ENCODE data around the gene TNFRSF11A.

TNFRSF11A gene

DNA sequence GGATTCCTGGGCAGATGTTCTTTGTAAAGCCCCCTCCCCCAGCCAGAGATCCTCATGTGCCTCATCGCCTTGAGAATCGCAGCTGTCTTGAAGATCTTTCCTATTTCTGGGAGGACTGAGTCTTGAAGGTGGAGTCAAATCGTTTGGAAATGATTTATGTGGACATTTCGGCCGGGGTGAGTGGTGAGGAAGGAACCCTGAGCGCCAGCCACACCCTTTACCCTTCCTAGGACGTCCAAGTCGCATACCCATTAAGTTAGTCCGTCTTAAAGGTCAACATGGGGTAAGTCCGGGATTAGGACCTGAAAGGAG, 112.9 kb downstream of the TNFRSF11A start:
- H3K4me3 Mint-ChIP-seq, result no peak overlapping the region
- peaks cover 0 to 12% of the 10 kb centered on the region in 2 donors for H3K4me1 Mint-ChIP-seq
- ATAC-seq (replicated peaks) (no peak), DNase-seq (no peak)
- H3K9me3 Mint-ChIP-seq, result no peaks in the 10 kb centered on the region
- H3K36me3 Mint-ChIP-seq, result no peaks in the 10 kb centered on the region
- no peak overlapping the region for H3K27ac Mint-ChIP-seq
- H3K27me3 Mint-ChIP-seq, result peaks cover 8 to 16% of the 10 kb centered on the region in 2 donors

DNA sequence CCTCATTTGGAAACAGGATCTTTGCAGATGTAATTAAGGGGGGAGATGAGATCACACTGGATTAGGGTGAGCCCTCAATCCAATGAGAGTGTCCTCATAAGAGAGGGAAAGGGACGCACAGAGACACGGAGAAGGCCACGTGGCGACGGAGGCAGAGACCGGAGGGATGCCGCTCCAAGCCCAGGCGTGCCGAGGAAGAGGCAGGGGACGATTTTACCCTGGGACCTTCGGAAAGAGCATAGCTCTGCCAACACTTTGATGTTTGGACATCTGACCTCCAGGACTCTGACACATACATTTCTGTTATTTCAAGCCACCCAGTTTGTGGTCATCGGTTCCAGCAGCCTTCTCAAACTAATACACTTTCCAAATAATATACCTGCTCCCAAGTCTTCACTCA, 113.3 kb downstream of the TNFRSF11A start:
- Mint-ChIP-seq H3K36me3 (no peaks in the 10 kb centered on the region), H3K27me3 (peaks cover 8 to 16% of the 10 kb centered on the region in 2 donors), H3K4me3 (no peak overlapping the region), H3K9me3 (no peaks in the 10 kb centered on the region), H3K27ac (no peak overlapping the region), H3K4me1 (peaks cover 0 to 12% of the 10 kb centered on the region in 2 donors)
- DNase-seq (no peak), ATAC-seq (replicated peaks) (no peak)

DNA sequence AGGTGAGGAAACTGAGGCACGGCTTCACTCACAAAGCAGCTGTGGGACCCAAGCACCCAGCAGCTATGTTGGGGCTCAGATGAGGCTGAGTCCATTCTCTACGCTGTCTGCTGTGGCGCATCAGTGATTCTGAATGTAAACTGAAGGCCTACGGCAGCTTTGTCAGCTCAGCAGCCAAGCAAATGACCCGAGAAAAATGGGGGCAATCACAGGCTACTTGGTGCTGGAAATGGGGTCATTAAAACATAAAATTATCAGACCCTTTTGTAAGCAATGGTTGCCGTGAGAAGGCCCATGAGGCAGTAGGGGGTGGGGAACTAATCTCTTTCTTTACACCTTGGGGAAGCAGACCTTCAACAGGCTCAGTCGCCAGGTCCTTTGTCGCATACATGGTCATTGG, 113.8 kb downstream of the TNFRSF11A start:
- Mint-ChIP-seq H3K4me1 (peaks cover 0 to 12% of the 10 kb centered on the region in 2 donors), H3K36me3 (no peaks in the 10 kb centered on the region), H3K27ac (no peak overlapping the region), H3K9me3 (no peaks in the 10 kb centered on the region), H3K4me3 (no peak overlapping the region), H3K27me3 (peaks cover 8 to 16% of the 10 kb centered on the region in 2 donors)
- ATAC-seq (replicated peaks) (no peak), DNase-seq (no peak)
